GM23338 (cell line): Measurements from ENCODE around the gene CNTNAP2. TPM values are rescaled to one million over a fixed set of nuclear protein-coding genes. Genes with fewer than 3 reads are reported as not detected.

Experiments
- ATAC-seq: fragments of 200-7000 bp; cut with Tn5 transposase; 3 replicates; pipeline ENCODE4 v1.9.1; 2020
- DNase-seq: peaks from one replicate; pipeline ENCODE4 v3.0.0-alpha.2; 2015; ENCODE audit warnings: low spot score
- H2AFZ ChIP-seq: fragments of 200-600 bp; sonication (generic); 2 replicates; pipeline ENCODE4 v1.8.0; 2016; ENCODE audit warnings: antibody characterized with exemption, mild to moderate bottlenecking, moderate library complexity
- H3F3A ChIP-seq: fragments of 200-600 bp; sonication (generic); replicated peaks from 2 replicates; pipeline ENCODE4 v1.8.0; 2017; ENCODE audit warnings: antibody characterized with exemption, mixed run types, low read depth
- H3K27ac ChIP-seq: fragments of 200-600 bp; sonication (generic); 2 replicates; pipeline ENCODE4 v1.6.1; 2016; ENCODE audit warnings: low read depth
- H3K27me3 ChIP-seq: fragments of 200-600 bp; sonication (generic); 2 replicates; pipeline ENCODE4 v1.8.0; 2016; ENCODE audit warnings: mild to moderate bottlenecking, mixed run types, moderate library complexity; ENCODE audit not compliant: insufficient read depth
- H3K36me3 ChIP-seq: fragments of 200-600 bp; sonication (generic); 2 replicates; pipeline ENCODE4 v1.8.0; 2016; ENCODE audit warnings: mild to moderate bottlenecking; ENCODE audit not compliant: insufficient read depth
- H3K4me1 ChIP-seq: fragments of 200-600 bp; sonication (generic); 2 replicates; pipeline ENCODE4 v1.8.0; 2016; ENCODE audit warnings: mild to moderate bottlenecking, moderate library complexity; ENCODE audit not compliant: insufficient read depth
- H3K4me2 ChIP-seq: fragments of 200-600 bp; sonication (generic); 2 replicates; pipeline ENCODE4 v1.7.1; 2017; ENCODE audit warnings: mixed run types
- H3K4me3 ChIP-seq: fragments of 200-600 bp; sonication (generic); 2 replicates; pipeline ENCODE4 v1.6.1; 2016; ENCODE audit warnings: mixed run types
- H3K79me2 ChIP-seq: fragments of 200-600 bp; sonication (generic); replicated peaks from 2 replicates; pipeline ENCODE4 v1.8.0; 2017; ENCODE audit warnings: mild to moderate bottlenecking; ENCODE audit not compliant: insufficient read depth
- H3K9me2 ChIP-seq: fragments of 200-600 bp; sonication (generic); 2 replicates; pipeline ENCODE4 v1.8.0; 2017; ENCODE audit not compliant: insufficient read depth
- H4K20me1 ChIP-seq: fragments of 200-600 bp; sonication (generic); replicated peaks from 2 replicates; pipeline ENCODE4 v1.8.0; 2017; ENCODE audit warnings: mild to moderate bottlenecking; ENCODE audit not compliant: insufficient read depth
- H3K27ac Mint-ChIP-seq: 2 replicates; pipeline ENCODE4 v1.8.0; 2020; ENCODE audit warnings: inconsistent platforms, mild to moderate bottlenecking, moderate library complexity, mixed read lengths
- H3K27me3 Mint-ChIP-seq: 3 replicates; pipeline ENCODE4 v1.8.0; 2022; ENCODE audit warnings: low read depth, mild to moderate bottlenecking, moderate library complexity, mixed read lengths, inconsistent platforms; ENCODE audit not compliant: insufficient read depth, poor library complexity
- H3K36me3 Mint-ChIP-seq: 3 replicates; pipeline ENCODE4 v1.8.0; 2021; ENCODE audit warnings: low read depth, mild to moderate bottlenecking, inconsistent platforms, moderate library complexity, mixed read lengths
- H3K4me1 Mint-ChIP-seq: 3 replicates; pipeline ENCODE4 v1.8.0; 2020; ENCODE audit warnings: mild to moderate bottlenecking, inconsistent platforms, mixed read lengths
- H3K4me3 Mint-ChIP-seq: 3 replicates; pipeline ENCODE4 v1.8.0; 2021; ENCODE audit warnings: moderate library complexity, mild to moderate bottlenecking, inconsistent platforms, mixed read lengths
- H3K9me3 Mint-ChIP-seq: 3 replicates; pipeline ENCODE4 v1.8.0; 2020; ENCODE audit warnings: moderate library complexity, mild to moderate bottlenecking, inconsistent platforms, mixed read lengths
- CREB1 ChIP-seq: fragments of 250-450 bp; sonication (Bioruptor Pico); IDR thresholded peaks from 2 replicates; pipeline ENCODE4 v1.5.0; 2020; ENCODE audit warnings: low read depth, mild to moderate bottlenecking, moderate library complexity
- CTCF ChIP-seq, 2 experiments: fragments of 200-600 bp in 1 of 2; sonication (generic) in 1 of 2; conservative IDR thresholded peaks; 2 replicates each; pipeline versions ENCODE4 v1.5.1 to v1.6.1; 2016 to 2017; ENCODE audit warnings: antibody characterized with exemption in 2 of 2, low read depth in 2 of 2, mild to moderate bottlenecking in 2 of 2, moderate library complexity in 1 of 2
- ETS1 ChIP-seq: IDR thresholded peaks from 2 replicates; pipeline ENCODE4 v1.6.1; 2016; ENCODE audit warnings: antibody characterized with exemption
- EZH2 ChIP-seq: fragments of 200-600 bp; sonication (generic); IDR thresholded peaks from one replicate; pipeline ENCODE4 v1.8.0; 2017; ENCODE audit warnings: antibody characterized with exemption, mild to moderate bottlenecking, low read depth; ENCODE audit not compliant: unreplicated experiment
- EZH2phosphoT487 ChIP-seq: fragments of 200-600 bp; sonication (generic); IDR thresholded peaks from one replicate; pipeline ENCODE4 v1.8.1; 2018; ENCODE audit warnings: antibody characterized with exemption; ENCODE audit not compliant: unreplicated experiment
- JUNB ChIP-seq: IDR thresholded peaks from one replicate; pipeline ENCODE4 v1.6.1; 2016; ENCODE audit warnings: antibody characterized with exemption; ENCODE audit not compliant: unreplicated experiment
- NANOG ChIP-seq: IDR thresholded peaks from 2 replicates; pipeline ENCODE4 v1.6.1; 2016; ENCODE audit warnings: antibody characterized with exemption, borderline replicate concordance
- POLR2AphosphoS5 ChIP-seq: IDR thresholded peaks from 2 replicates; pipeline ENCODE4 v1.6.1; 2016; ENCODE audit warnings: antibody characterized with exemption, low read depth
- REST ChIP-seq: IDR thresholded peaks from one replicate; pipeline ENCODE4 v1.6.1; 2018; ENCODE audit warnings: antibody characterized with exemption; ENCODE audit not compliant: unreplicated experiment
- STAT1 ChIP-seq: IDR thresholded peaks from one replicate; pipeline ENCODE4 v1.6.1; 2016; ENCODE audit warnings: antibody characterized with exemption; ENCODE audit not compliant: unreplicated experiment
- ZNF114 ChIP-seq: fragments of 250-450 bp; sonication (Bioruptor Pico); IDR thresholded peaks from 2 replicates; pipeline ENCODE4 v1.5.0; 2020; ENCODE audit warnings: mild to moderate bottlenecking, moderate library complexity
- ZNF331 ChIP-seq: fragments of 250-450 bp; sonication (Bioruptor Pico); IDR thresholded peaks from 2 replicates; pipeline ENCODE4 v1.5.0; 2020; ENCODE audit warnings: low read depth, mild to moderate bottlenecking, moderate library complexity
- polyA plus RNA-seq: library from polyadenylated mRNA; unstranded; fragments of >200 nt; fragmentation: Nextera tagmentation; extraction: Ambion mirVana; gene quantifications from 2 replicates; pipeline ENCODE4 v1.2.1, GENCODE V29; 2016
- total RNA-seq: library from RNA; depleted of rRNA; stranded (reverse); fragments of >200 nt; shearing (Covaris generic); gene quantifications from 2 replicates; pipeline ENCODE4 v1.2.3, GENCODE V29; 2014

Gene CNTNAP2
- total and polyA plus RNA-seq, 2 experiments from 2014 or later: 38.2 to 61.3 TPM

- Histone ChIP-seq H3K4me2 (no peak overlapping the region), H4K20me1 (no peaks in the 10 kb centered on the region), H3K79me2 (no peaks in the 10 kb centered on the region), H3F3A (no peaks in the 10 kb centered on the region), H3K4me1 (no peaks in the 10 kb centered on the region), H3K4me3 (no peak overlapping the region), H3K36me3 (no peaks in the 10 kb centered on the region), H3K27ac (no peak overlapping the region), H2AFZ (no peak overlapping the region), H3K27me3 (no peaks in the 10 kb centered on the region), H3K9me2 (no peaks in the 10 kb centered on the region)
- H3K27ac Mint-ChIP-seq: no peak overlapping the region
- H3K27me3 Mint-ChIP-seq: peaks cover 6% of the 10 kb centered on the region
- H3K4me3 Mint-ChIP-seq: no peak overlapping the region
- no peaks in the 10 kb centered on the region; the same call in 1 of the 3 replicates for H3K36me3 Mint-ChIP-seq
- peaks cover 5% of the 10 kb centered on the region; the same call in 1 of the 3 replicates for H3K4me1 Mint-ChIP-seq
- DNase-seq (no peak), ATAC-seq (no peak)
- H3K9me3 Mint-ChIP-seq: peaks cover 22% of the 10 kb centered on the region
- TF ChIP-seq ETS1 (no peak), CTCF (conservative IDR thresholded peaks at IDR 0.05; ENCODE audit: low read depth in 2 of 2) (no peak), CREB1 (no peak), ZNF114 (no peak), NANOG (no peak), EZH2 (no peak), ZNF331 (CRISPR knock-in tag) (no peak), STAT1 (no peak), JUNB (no peak)
Measured at GRCh38 chr7:147071536-147071935, 954.9 kb downstream of the CNTNAP2 start.

GRCh38 chr7:147078312-147078711, 961.7 kb downstream of the CNTNAP2 start:
- Histone ChIP-seq H3K27ac (no peak overlapping the region), H3K4me3 (no peak overlapping the region), H3K4me2 (no peak overlapping the region), H3K9me2 (no peaks in the 10 kb centered on the region), H3K79me2 (no peaks in the 10 kb centered on the region), H3F3A (no peaks in the 10 kb centered on the region), H2AFZ (no peak overlapping the region), H4K20me1 (no peaks in the 10 kb centered on the region), H3K4me1 (no peaks in the 10 kb centered on the region), H3K36me3 (no peaks in the 10 kb centered on the region), H3K27me3 (no peaks in the 10 kb centered on the region)
- H3K36me3 Mint-ChIP-seq: no peaks in the 10 kb centered on the region
- H3K4me1 Mint-ChIP-seq: no peaks in the 10 kb centered on the region
- no peaks in the 10 kb centered on the region for H3K27me3 Mint-ChIP-seq
- H3K9me3 Mint-ChIP-seq: peaks cover 16% of the 10 kb centered on the region; the same call in 2 of the 3 replicates
- ATAC-seq (no peak), DNase-seq (no peak)
- no peak overlapping the region for H3K4me3 Mint-ChIP-seq
- no peak overlapping the region for H3K27ac Mint-ChIP-seq
- no peak for TF ChIP-seq NANOG
- TF ChIP-seq POLR2AphosphoS5: no peak
- TF ChIP-seq ZNF114: no peak
- TF ChIP-seq EZH2phosphoT487: no peak
- TF ChIP-seq CTCF (conservative IDR thresholded peaks at IDR 0.05; ENCODE audit: low read depth in 2 of 2): no peak
- no peak for TF ChIP-seq REST
- TF ChIP-seq ZNF331 (CRISPR knock-in tag): no peak
- TF ChIP-seq JUNB: no peak
- no peak for TF ChIP-seq ETS1
